HG03342 (cell line): ENCODE data around the gene BTBD9.
"Not testable (repeated sequence)": the region's sequence is repeated elsewhere in the genome, so short reads cannot be mapped to it uniquely, and the experiment has no call there.

Source experiments
- ATAC-seq: cut with Tn5 transposase; IDR thresholded peaks from one replicate; pipeline ENCODE4 v1.9.1; 2021; ENCODE audit warnings: mild to moderate bottlenecking, moderate library complexity; ENCODE audit not compliant: unreplicated experiment

The BTBD9 gene

GRCh38 chr6:38136547-38136946 is 503.2 kb downstream of the BTBD9 start:
- no peak for ATAC-seq

DNA sequence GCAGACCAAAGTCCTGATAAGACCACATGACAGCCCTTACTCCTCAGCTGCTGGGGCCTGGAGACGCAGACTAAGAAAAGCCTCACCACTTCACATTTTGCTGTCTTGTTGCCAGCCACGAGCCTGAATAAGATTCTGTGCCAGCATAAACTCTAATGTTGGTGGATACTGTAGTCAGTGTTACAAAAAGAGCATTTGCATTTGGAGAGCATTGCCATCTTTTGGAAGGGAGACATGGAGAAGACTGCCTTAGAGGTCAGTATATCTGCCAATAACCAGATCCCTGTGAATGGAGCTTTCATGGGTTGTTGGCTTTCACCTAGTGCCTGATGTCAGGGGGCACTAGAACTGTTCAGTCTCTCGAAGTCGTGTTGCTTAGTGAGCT is 505.0 kb downstream of the BTBD9 start:
- no peak for ATAC-seq

DNA sequence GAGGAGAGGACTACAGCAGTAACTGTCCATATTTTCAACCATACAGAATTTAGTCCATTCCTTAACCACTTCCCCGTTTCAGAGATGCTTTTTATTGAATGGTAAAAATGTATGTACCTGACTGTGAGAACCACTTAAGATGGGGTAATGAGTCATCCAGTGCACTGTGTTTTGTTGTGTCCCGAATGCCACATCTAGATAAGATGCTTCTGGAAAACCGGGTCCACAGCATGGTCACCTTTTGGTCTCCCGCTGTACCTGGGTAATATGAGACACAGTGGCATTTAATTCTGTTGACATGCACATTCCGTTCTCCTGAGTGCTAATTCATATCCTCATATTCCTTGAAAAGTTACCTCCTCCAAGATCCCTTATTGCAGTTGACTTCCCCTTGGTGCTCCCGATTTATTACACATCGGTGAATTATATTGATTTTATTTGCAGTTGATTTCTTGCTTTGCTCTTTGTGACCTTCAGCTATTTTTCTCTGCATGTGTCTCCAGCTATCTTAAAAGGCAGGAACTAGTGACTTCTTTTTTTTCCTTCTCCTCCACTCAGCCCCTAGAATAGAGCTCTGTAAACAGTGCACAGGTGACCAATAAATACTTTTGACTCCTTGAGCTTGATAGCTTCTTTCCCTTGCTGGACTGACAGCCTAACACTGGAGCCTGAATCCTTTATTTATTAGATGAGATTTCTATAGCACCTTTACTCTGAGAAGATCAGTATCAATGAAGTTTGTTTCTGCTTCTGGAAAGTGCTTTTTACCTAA is 505.6 kb downstream of the BTBD9 start:
- ATAC-seq = no peak

- no peak for ATAC-seq
These were observed 508.2 kb downstream of the BTBD9 start for GRCh38 chr6:38131527-38131965.

DNA sequence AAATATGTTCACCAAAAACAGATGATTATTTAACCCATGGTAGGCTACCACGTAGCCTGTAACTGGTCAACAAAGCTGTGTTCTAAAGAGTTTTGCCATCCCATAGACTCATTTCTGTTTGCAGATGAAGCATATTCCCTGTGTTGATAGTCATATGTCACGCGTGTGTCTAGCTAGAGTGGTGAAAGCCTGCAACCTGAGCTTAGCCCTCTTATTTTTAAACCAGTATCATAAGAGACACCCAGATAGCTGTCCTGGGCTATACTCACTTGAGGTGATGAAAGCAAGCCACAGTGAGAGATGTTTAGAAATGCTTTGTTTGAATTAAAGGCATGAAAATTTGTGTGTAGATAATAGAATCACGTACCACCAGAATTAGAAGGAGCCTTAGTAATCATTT is 512.4 kb downstream of the BTBD9 start:
- no peak for ATAC-seq

GRCh38 chr6:38124224-38124926 is 515.4 kb downstream of the BTBD9 start:
- ATAC-seq = not testable (repeated sequence)

- ATAC-seq = no peak
These were observed 520.2 kb downstream of the BTBD9 start for GRCh38 chr6:38119516-38119915.

DNA sequence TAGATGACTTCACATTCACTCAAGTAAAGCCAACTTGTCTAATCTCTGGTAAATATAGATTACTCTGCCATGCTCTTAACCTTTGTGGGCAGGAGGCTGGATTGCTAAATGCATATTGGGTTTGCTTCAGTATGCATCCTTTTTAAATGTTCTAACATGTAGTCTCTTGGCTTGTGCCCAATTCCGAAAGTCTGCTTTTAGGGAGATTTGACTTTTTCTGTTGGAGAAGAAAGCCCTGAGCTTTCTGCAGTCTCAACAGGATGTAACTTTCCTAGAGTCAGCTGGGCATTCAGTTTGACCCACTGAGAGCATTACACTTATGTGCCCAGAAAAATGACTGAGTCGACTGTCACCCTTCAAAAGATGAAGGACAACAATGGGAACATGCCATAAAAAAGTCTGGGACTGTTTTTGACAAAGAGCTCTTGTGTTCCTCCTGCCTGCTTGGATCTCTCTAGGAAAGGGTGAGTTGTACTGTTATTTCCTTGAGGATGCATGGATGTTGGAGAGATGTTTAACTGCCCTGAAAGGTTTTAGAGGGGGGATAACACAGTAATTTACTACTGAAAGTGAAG is 520.9 kb downstream of the BTBD9 start:
- no peak for ATAC-seq
